GM18505 (cell line): ENCODE results near the gene ATP6V1F.

Experiments
- ATAC-seq: cut with Tn5 transposase; IDR thresholded peaks from one replicate; pipeline ENCODE4 v1.9.1; 2021; ENCODE audit not compliant: unreplicated experiment
- POLR2A ChIP-seq: IDR thresholded peaks from 4 replicates; pipeline ENCODE4 v1.6.1; 2011; ENCODE audit warnings: borderline replicate concordance; ENCODE audit not compliant: insufficient read depth, insufficient read length; ENCODE audit errors: extremely low read depth

The ATP6V1F gene

DNA sequence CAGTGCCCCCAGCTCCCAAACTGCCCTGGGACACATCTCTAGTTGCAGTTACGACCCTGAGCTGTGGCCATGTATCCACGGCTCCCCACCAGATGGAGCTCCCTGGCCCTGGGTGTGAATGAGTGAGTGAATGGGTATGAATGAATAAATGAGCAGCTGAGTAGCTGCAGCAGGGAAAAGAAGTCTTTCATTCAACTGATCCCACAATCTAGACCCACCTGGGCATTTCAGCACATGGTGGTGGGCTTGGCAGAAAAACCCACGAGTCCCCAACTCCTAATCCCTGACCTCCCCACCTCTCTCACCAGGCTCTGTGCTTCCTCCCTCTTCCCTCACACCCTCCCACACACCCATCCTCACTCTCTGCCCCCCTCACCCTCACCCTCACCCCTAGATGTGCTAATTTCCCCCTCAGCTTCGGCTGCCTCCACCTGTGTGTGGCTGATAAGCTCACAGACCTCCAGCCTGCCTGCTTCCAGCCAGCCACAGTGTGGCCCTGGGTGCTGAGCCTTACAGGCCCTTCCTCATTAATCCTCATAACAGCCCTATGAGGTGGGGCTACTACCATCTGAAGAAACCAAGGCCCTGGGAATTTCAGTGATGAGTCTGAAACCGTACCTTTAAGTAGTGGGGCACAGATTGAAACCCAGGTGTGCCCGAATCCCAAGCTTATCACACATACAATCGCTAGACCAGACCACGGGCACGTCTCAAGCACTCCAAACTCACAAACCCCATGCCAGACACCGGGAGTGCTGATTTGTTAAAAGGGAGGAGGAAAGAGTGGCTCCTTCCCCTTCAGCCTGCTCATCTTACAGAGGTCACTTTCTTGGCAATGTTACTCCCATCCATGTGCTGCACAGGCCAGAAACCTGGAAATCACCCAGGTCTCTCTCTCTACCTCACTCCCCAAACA is 2.2 kb upstream of the ATP6V1F start:
- no peak for ATAC-seq
- no peak for TF ChIP-seq POLR2A

DNA sequence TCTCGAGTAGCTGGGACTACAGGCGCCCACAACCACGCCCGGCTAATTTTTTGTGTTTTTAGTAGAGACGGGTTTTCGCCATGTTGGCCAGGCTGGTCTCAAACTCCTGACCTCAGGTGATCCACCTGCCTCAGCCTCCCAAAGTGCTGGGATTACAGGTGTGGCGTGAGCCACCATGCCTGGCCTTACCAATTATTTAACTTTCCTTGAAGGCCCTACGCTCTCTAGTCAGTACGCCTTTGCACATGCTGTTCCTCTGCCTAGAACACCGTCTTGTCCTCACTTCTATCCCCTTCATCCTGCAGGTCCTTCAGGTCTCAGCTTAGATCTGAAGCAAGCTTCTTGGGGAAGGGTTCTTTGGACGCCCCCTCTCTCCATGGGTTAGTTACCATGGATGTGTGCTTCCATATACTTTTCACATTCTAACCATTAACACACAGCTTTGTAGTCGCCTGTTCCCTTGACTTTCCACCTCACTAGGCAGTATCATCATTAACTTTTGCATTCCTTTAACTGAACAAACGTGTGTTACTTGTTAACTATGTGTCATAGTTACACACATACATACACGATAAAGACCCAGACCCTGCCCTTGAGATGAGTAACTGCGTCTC is 592 bp upstream of the ATP6V1F start:
- no peak for TF ChIP-seq POLR2A
- ATAC-seq = no peak

DNA sequence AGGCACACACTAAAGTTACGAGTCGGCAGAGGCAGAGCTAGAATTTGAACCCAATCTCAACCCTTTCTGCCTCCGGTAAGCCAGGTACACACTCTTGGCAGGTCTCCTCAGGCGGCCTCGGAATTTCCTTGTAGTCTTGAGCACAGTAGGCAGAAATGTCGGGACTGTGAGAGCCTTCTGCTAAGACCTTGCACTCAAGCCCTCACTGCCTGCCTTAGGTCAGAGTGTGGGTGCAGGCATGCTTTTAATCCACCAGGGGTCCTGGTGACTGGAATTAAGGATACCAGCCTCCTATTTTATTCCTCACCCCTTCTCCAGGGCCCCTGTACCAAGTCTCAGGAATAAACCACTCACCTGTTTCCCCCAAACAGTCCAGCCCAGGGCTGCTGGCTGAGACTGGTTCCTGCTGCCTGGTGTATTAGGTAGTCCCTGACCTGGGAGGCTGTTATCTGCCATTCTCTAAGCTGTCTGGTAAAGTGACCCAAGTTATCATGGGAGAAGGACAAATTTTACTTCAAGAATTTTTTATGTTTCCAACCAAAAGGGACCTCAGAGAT is 855 bp downstream of the ATP6V1F start:
- no peak for TF ChIP-seq POLR2A
- no peak for ATAC-seq

DNA sequence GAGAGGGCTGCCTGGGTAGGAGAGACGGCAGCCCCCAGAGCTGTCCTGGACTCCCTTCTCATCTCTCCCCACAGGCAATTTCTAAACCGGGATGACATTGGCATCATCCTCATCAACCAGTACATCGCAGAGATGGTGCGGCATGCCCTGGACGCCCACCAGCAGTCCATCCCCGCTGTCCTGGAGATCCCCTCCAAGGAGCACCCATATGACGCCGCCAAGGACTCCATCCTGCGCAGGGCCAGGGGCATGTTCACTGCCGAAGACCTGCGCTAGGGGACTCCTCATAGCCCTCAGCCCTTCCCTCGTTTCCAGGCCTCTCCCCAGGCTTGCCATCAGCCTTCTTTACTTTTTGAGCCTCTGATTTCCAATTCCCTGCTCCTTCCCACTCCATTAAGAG is 2.6 kb downstream of the ATP6V1F start:
- TF ChIP-seq POLR2A = no peak
- no peak for ATAC-seq

DNA sequence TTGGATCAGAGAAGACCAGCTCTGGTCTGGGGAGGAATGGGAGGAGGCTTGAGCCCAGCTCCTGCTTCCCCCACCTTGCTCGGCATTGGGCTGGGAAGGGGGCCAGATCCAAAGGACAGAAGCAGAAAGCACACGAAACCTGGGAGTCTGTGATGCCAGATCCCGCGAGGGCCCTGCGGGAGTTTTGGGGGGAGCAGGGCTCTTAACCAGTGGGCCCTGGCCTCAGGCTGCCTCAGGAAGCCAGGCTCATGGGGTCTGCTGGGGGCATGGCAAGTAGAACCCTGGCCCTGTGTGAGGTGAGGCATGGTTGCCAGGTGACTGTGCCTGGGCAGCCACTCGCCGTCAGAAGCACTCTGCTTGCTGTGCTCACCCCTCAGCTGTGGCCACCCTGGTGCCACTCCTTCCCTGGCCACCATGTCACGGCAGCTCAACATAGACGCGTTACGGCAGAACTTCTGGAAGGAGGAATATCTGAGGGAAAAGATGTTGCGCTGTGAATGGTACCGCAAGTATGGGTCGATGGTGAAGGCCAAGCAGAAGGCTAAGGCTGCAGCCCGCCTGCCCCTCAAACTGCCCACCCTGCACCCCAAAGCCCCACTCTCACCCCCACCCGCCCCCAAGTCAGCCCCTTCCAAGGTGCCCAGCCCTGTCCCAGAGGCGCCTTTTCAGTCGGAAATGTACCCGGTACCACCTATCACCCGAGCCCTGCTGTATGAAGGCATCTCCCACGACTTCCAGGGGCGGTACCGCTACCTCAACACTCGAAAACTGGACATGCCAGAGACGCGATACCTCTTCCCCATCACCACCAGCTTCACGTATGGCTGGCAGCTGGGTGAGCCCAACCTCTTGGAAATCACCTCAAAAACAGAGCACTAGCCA is 3.6 kb downstream of the ATP6V1F start:
- ATAC-seq = no peak
- TF ChIP-seq POLR2A = peak; percentile 7

DNA sequence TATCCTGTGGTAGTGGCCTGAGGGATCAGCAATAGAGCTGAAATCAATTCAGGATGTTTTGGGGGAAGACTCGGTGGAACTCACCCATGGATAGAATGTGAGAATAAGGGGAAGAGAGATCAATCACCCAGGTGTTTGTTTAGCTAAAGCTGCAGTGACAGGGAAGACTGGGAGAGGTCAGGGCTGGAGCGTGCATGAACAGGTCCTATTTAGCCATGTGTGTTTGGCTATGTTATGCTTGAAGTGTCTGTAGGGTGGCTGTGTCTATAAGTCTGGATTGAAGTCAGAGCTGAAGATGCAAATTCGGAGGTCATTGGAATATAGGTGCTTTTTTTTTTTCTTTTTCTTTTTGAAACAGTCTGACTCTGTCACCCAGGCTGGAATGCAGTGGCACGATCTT is 4.6 kb downstream of the ATP6V1F start:
- ATAC-seq = no peak
- no peak for TF ChIP-seq POLR2A

DNA sequence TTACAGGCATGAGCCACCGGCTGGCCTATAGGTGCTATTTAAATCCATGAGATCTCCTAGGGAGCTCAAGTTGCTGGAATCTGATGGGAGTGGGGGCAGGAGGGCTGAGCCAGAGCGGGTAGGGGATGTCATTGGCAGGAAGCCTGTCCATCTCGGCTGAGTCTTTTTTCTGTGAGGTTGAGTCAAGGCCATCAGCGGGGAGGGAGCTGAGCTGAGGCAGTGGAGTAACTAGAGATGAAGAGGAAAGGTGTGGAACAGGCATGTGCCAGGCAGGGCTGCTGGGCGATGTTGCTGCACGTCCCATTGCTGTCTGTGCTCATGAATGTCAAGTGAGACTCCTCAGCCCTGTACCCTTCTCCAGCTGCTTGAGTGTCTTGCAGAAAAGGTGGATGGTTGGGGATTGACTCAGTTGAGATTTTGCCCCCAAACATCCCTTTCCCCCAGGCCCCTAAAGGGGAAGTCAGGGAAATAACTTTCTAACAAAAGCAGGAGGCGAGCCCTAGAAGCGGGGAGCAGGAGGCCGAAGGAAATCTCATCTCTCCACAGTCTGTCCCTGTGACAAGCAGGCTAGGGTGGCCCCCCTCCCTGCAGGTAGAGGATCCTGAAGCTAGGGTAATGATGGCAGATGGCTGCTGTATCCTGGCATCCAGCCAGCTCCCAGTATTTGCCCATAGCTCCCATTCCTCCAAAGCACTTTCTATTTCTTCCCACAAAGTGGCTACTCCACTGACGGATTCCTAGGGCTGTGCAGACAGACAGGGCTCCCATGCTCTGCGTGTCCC is 5.4 kb downstream of the ATP6V1F start:
- ATAC-seq = no peak
- TF ChIP-seq POLR2A = no peak

DNA sequence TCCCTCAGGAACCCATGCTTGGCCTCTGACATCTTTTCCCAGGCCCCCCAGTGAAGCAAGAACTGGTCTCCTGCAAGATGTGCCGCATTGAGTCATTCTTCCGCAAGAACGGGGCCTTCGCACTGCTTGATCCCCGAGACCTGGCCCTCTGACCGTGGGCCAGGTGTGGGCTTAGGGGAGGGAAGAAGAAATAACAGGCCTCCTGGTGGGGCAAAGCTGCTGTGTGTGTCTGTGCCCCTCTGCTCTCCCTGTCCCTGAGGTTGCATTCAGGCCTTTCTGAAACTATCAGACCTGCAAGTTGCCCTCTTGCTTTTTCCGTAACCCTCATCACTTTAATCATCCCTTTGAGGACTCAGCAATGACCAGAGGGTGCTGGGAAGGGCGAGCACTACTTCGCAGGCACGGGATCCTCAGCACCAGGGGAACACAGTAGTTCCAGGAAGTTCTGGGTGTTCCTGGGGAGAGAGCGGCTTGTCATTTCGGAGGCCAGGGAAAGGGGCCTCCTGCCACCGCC is 6.0 kb downstream of the ATP6V1F start:
- TF ChIP-seq POLR2A = no peak
- no peak for ATAC-seq

DNA sequence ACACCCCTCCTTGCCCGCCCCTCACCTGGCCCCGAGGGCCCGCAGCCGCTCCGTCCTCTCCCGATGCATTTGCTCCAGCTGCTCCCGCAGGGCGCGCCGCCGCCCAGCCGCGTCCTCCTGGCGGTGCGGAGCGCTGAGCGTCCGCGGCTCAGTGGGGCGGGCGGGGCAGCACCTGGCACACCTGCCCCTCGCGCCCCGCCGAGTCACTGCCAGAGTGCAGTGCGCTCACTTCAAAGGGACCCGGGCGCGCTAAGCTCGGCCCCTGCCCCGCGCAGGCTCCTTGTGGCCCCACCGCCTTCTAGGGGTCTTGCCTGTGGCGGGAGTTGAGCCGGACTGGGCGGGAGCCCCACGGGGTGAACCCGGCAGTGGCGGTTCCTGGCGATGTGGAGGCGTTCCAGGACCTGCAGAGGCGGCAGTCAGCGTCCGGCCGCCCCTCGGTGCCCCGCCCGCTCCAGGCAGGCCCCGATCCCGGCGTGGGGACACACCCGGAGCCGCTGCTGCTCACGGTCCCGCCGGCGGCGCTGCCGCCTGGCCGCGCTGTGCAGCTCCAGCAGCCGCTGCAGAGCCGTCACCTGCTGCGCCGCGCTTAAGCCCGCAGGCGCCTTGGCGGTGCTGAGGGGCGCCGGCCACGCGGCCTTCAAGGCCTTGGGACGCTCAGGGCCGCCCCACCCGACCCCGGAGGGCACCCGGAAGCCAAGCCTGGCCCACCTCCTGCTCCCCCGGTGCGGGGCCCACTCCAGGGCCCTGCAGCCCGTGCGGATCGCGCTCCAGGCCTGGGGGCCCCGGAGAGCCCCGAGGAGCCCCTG is 6.7 kb downstream of the ATP6V1F start:
- peak; percentile 69 for ATAC-seq
- TF ChIP-seq POLR2A = no peak

DNA sequence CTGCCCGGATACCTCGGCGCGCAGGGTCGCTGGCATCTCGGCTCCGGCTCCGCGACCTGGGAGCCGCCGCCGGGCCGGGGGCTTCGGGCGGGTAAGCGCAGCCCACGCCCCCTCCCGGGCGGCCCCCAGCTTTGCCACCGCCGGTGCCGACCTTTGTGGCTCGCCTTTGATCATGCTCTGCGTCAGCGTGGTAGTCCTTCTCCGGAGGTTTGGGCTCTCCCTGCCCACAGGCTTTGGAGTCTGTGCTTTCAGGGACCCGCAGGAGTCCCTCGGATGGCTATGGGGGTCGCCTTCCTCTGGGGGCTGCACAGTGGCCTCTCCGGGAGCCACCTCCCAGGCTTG is 7.3 kb downstream of the ATP6V1F start:
- ATAC-seq = peak; percentile 21
- no peak for TF ChIP-seq POLR2A

DNA sequence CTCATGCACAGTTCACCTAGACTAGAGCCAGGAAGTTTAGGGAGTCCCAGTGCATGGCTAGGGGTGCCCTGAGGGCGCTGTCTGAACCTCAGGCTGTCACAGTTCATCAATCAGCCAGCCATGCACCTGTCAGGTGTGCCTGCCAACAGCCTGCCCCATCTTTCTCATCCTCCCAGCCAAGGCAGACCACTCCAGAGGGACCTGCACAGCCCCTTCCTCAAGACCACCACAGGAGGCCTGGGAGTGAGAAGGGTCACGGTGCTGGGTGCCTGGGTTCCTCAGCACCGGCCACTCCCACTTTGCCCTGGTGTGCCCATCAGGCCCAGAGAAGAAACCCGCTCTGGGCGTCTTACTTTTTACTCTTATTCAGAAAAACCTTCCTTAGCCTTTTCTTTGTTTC is 8.4 kb downstream of the ATP6V1F start:
- no peak for TF ChIP-seq POLR2A
- ATAC-seq = no peak

DNA sequence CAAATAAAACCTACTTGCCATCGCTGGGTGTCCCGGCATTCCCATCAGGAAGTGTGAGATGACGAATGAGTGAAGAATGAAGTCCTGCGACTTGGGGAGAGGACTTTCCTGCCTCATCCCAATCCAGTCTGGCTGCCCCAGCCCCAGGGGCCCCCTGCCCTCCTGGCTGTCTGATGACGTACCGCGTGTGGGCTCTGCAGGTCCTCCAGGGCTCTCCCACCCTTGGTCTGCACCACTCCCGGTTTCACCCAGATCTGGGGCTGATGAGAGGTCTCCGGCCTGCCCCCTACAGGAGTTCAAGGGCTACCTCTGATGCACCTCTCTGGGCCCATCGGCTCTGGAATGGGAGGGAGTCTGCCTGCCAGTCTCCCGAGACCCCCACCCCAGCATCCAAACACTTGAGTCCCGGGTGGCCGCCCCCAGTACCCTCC is 9.8 kb downstream of the ATP6V1F start:
- no peak for TF ChIP-seq POLR2A
- ATAC-seq = no peak

DNA sequence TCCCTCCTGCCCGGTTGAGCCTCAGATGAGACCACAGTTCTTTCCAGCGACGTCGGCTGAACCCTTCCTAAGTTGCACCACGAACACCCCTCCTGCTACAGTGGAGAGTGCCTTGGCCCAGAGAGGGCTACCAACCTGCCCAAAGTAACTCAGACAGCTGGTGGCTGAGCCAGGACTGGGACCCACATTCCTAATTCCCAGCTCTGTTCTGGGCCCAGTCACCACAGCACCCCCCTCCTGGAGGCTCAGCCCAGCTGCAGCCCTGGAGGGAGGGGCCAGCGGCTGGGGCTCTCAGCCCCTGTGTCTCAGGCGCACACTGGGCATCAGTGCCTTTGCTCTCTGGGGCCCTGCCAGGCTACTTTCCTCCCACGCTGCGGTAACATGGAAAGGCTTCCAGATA is 10.6 kb downstream of the ATP6V1F start:
- no peak for ATAC-seq
- TF ChIP-seq POLR2A = no peak
